ENCODE measurements around the gene ADGRG6. TPM values are rescaled to one million over a fixed set of nuclear protein-coding genes. Genes with fewer than 3 reads are reported as not detected.

ADGRG6 gene
- total RNA-seq, 2 donors from 2014 or later: 6.4 to 6.8 TPM

DNA sequence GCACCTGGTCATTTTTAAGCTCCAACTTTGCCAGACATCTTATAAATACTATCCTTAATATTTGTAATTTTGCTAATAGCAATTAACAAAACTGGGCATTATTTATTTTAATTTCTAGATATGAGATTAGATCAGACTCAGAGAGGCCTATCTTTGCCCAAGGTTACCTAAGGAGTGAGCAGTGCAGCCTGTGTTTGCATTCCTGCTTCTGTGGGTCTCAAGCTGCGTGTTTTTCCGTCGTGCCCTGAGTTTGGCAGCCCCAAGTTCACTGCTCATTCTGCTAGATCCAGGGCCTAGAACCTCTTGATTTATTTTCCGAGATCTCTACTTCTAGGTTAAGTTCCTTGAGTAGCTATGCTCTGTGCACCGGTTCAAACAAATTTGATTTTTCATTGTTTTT is 11.0 kb upstream of the ADGRG6 start:
- no peaks in the 10 kb centered on the region for H3K36me3 ChIP-seq
- TF ChIP-seq CTCF (IDR thresholded peaks at IDR 0.05): no peak
- DNase-seq (ENCODE audit: low spot score): no peak
- H3K27me3 ChIP-seq (replicated peaks; ENCODE audit: insufficient read depth): no peaks in the 10 kb centered on the region
- no peaks in the 10 kb centered on the region for H3K9me3 ChIP-seq
- no peaks in the 10 kb centered on the region for H3K4me1 ChIP-seq (ENCODE audit: control insufficient read depth in 1 of 2, low read depth in 2 of 2)
- no peak overlapping the region for H3K27ac ChIP-seq
- H3K4me3 ChIP-seq: no peak overlapping the region
- ATAC-seq (ENCODE audit: insufficient number of reproducible peaks, low FRiP score, low read depth): no peak

DNA sequence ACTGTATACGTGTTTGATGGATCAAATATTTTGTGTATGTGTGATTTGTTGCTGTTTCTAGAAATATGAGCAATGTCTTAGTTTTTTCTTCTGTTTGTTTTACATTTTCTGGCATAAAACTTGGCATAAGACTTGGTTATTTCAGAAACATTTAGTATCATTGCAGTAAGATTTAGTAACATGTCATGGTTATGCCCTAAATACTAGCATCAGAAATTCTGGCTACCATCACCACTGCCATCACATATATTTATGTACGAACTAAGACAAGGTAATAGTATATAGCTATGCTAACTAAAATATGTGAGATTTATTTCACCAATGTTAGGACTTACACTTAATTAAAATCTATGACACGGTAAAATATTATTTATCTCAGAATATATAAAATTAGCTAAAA is 10.3 kb upstream of the ADGRG6 start:
- H3K4me1 ChIP-seq (ENCODE audit: control insufficient read depth in 1 of 2, low read depth in 2 of 2): no peaks in the 10 kb centered on the region
- no peak overlapping the region for H3K4me3 ChIP-seq
- no peaks in the 10 kb centered on the region for H3K36me3 ChIP-seq
- DNase-seq (ENCODE audit: low spot score) (no peak), ATAC-seq (ENCODE audit: insufficient number of reproducible peaks, low FRiP score, low read depth) (no peak)
- no peak overlapping the region for H3K27ac ChIP-seq
- H3K27me3 ChIP-seq (replicated peaks; ENCODE audit: insufficient read depth): no peaks in the 10 kb centered on the region
- TF ChIP-seq CTCF (IDR thresholded peaks at IDR 0.05): no peak
- H3K9me3 ChIP-seq: no peaks in the 10 kb centered on the region

DNA sequence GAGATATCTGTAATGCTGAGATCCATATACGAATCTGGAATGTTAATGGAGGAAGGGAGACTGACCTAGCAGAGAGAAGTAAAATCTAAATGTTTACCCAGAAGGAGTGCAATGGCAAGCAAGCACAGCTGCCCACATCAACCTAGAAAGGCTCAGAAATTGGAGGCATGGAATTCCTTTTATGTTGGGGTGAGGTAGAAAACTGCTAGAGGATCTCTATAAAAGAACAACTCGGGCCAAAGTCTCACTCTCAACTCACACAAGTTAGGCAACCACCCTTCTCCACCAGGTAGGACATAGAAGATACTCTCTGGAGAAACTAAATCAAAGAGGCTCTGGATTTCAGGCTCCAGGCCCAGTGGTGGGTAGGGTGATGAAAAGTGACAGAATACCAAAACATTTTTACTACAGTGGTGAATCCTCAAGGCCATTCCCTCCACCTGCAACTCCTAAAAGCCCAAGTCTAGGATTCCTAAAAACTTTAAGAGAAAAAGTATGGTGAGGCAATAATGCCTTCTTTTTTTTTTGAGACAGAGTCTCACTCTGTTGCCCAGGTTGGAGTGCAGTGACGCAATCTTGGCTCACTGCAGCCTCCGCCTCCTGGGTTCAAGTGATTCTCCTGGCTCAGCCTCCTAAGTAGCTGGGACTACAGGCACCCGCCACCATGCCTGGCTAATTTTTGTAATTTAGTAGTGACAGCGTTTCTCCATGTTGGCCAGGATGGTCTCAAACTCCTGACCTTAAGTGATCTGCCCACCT is 9.5 kb upstream of the ADGRG6 start:
- no peaks in the 10 kb centered on the region for H3K9me3 ChIP-seq
- no peaks in the 10 kb centered on the region for H3K36me3 ChIP-seq
- no peak for TF ChIP-seq CTCF (IDR thresholded peaks at IDR 0.05)
- no peak overlapping the region for H3K27ac ChIP-seq
- ATAC-seq (ENCODE audit: insufficient number of reproducible peaks, low FRiP score, low read depth) (no peak), DNase-seq (ENCODE audit: low spot score) (no peak)
- no peaks in the 10 kb centered on the region for H3K4me1 ChIP-seq (ENCODE audit: control insufficient read depth in 1 of 2, low read depth in 2 of 2)
- no peak overlapping the region for H3K4me3 ChIP-seq
- H3K27me3 ChIP-seq (replicated peaks; ENCODE audit: insufficient read depth): no peaks in the 10 kb centered on the region

DNA sequence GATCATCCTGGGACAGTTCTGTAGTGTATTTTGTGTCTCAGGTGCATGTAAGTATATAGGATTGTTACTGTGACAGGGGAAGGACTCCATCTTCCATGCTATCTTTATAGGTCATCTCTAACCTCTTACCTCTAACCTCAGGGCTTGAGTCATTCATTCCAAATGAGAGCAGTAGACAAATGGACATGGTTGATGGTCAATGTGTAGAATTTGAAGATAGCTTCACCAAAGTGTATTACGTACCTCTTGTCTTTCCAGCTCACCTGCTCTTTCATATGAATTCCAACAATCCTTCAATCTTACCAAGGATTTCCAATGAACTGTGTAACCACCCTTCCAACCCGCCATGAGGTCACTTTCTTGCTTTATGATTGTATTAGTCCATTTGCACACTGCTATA is 8.7 kb upstream of the ADGRG6 start:
- no peak for TF ChIP-seq CTCF (IDR thresholded peaks at IDR 0.05)
- no peaks in the 10 kb centered on the region for H3K9me3 ChIP-seq
- H3K4me3 ChIP-seq: no peak overlapping the region
- DNase-seq (ENCODE audit: low spot score) (no peak), ATAC-seq (ENCODE audit: insufficient number of reproducible peaks, low FRiP score, low read depth) (no peak)
- H3K27ac ChIP-seq: no peak overlapping the region
- H3K4me1 ChIP-seq (ENCODE audit: control insufficient read depth in 1 of 2, low read depth in 2 of 2): no peaks in the 10 kb centered on the region
- no peaks in the 10 kb centered on the region for H3K36me3 ChIP-seq
- H3K27me3 ChIP-seq (replicated peaks; ENCODE audit: insufficient read depth): no peaks in the 10 kb centered on the region

GRCh38 chr6:142294679-142295078 is 7.1 kb upstream of the ADGRG6 start:
- no peak overlapping the region for H3K27ac ChIP-seq
- no peaks in the 10 kb centered on the region for H3K27me3 ChIP-seq (replicated peaks; ENCODE audit: insufficient read depth)
- no peak overlapping the region for H3K4me3 ChIP-seq
- ATAC-seq (ENCODE audit: insufficient number of reproducible peaks, low FRiP score, low read depth) (no peak), DNase-seq (ENCODE audit: low spot score) (no peak)
- TF ChIP-seq CTCF (IDR thresholded peaks at IDR 0.05): no peak
- no peaks in the 10 kb centered on the region for H3K36me3 ChIP-seq
- no peaks in the 10 kb centered on the region for H3K4me1 ChIP-seq (ENCODE audit: control insufficient read depth in 1 of 2, low read depth in 2 of 2)
- no peaks in the 10 kb centered on the region for H3K9me3 ChIP-seq

All from thoracic aorta (tissue), 2 donors.